OCI-LY7 (cell line): Measurements from ENCODE around the gene SEZ6L. TPM values are rescaled to one million over a fixed set of nuclear protein-coding genes. Genes with fewer than 3 reads are reported as not detected.

Experiments used
- BruUV-seq: library from RNA; stranded (reverse); fragments of 400-500 nt; replicated peaks from 2 replicates; lab custom pipeline; 2021; lab: Mats Ljungman, UMichigan
- CTCF ChIA-PET: fragments of 300-600 bp; sonication (Branson Sonifier 250); formaldehyde crosslinking; loops from one replicate; lab custom pipeline; 2022; ENCODE audit warnings: antibody characterized with exemption; ENCODE audit not compliant: unreplicated experiment; lab: Charles Lee
- POLR2A ChIA-PET: fragments of 300-600 bp; sonication (Branson Sonifier 250); formaldehyde crosslinking; loops from one replicate; lab custom pipeline; 2022; ENCODE audit warnings: antibody characterized with exemption; lab: Charles Lee
- DNase-seq: peaks from one replicate; pipeline ENCODE4 v3.0.0-alpha.2; 2015; ENCODE audit warnings: low spot score
- H2AFZ ChIP-seq: fragments of 200-600 bp; sonication (generic), shearing (Covaris generic); 2 replicates; pipeline ENCODE4 v1.6.1; 2014; ENCODE audit warnings: mild to moderate bottlenecking, antibody characterized with exemption, low read length, moderate library complexity
- H3K27ac ChIP-seq: fragments of 200-600 bp; sonication (generic); 2 replicates; pipeline ENCODE4 v1.5.1; 2014; ENCODE audit warnings: mixed run types, low read depth, mild to moderate bottlenecking, moderate library complexity, low read length, inconsistent platforms; ENCODE audit not compliant: poor library complexity, severe bottlenecking
- H3K36me3 ChIP-seq: fragments of 200-600 bp; sonication (generic); 2 replicates; pipeline ENCODE4 v1.6.1; 2014; ENCODE audit warnings: mild to moderate bottlenecking, antibody characterized with exemption, low read length, moderate library complexity, mixed read lengths; ENCODE audit not compliant: insufficient read depth
- H3K4me1 ChIP-seq: fragments of 200-600 bp; sonication (generic); 2 replicates; pipeline ENCODE4 v1.5.1; 2014; ENCODE audit warnings: mild to moderate bottlenecking, low read length; ENCODE audit not compliant: insufficient read depth, poor library complexity, severe bottlenecking
- H3K4me2 ChIP-seq: fragments of 200-600 bp; sonication (generic); 2 replicates; pipeline ENCODE4 v1.6.1; 2014; ENCODE audit warnings: mild to moderate bottlenecking, low read length
- H3K4me3 ChIP-seq: fragments of 200-600 bp; sonication (generic); 2 replicates; pipeline ENCODE4 v1.5.1; 2014; ENCODE audit warnings: mild to moderate bottlenecking, low read depth, low read length; ENCODE audit not compliant: poor library complexity, severe bottlenecking
- H3K79me2 ChIP-seq: fragments of 200-600 bp; sonication (generic); 2 replicates; pipeline ENCODE4 v1.6.1; 2016; ENCODE audit warnings: low read depth, mild to moderate bottlenecking, low read length, moderate library complexity, mixed read lengths; ENCODE audit not compliant: insufficient read depth
- H3K9me2 ChIP-seq: fragments of 200-600 bp; sonication (generic); 2 replicates; pipeline ENCODE4 v1.6.1; 2016; ENCODE audit warnings: mild to moderate bottlenecking, low read length, mixed read lengths; ENCODE audit not compliant: insufficient read depth
- H3K9me3 ChIP-seq: fragments of 200-600 bp; sonication (generic); 2 replicates; pipeline ENCODE4 v1.6.1; 2014; ENCODE audit warnings: mild to moderate bottlenecking, mixed run types, low read length, mixed read lengths
- H4K20me1 ChIP-seq: fragments of 200-600 bp; sonication (generic); 2 replicates; pipeline ENCODE4 v1.6.1; 2014; ENCODE audit warnings: mild to moderate bottlenecking, antibody characterized with exemption, low read length, moderate library complexity, mixed read lengths; ENCODE audit not compliant: insufficient read depth
- CTCF ChIP-seq: fragments of 200-600 bp; sonication (generic); conservative IDR thresholded peaks from 2 replicates; pipeline ENCODE4 v1.5.1; 2014; ENCODE audit warnings: mild to moderate bottlenecking, antibody characterized with exemption, low read length, moderate library complexity, mixed read lengths
- EZH2phosphoT487 ChIP-seq: fragments of 200-600 bp; sonication (generic); IDR thresholded peaks from 2 replicates; pipeline ENCODE4 v1.6.1; 2018; ENCODE audit warnings: low read depth, borderline replicate concordance, mild to moderate bottlenecking, mixed run types, antibody characterized with exemption, low read length, moderate library complexity, mixed read lengths
- intact Hi-C: fragments of 100-400 bp; cut with micrococcal nuclease; formaldehyde crosslinking; loops from one replicate; pipeline ENCODE4 v1.10.0; 2022; ENCODE audit not compliant: unreplicated experiment
- total RNA-seq, 2 experiments: library from RNA; depleted of rRNA in 1 of 2; stranded (reverse); fragments of >200 nt in 1 of 2; shearing (Covaris generic) in 1 of 2; gene quantifications; 2 replicates each; pipeline ENCODE4 v1.2.3, GENCODE V29; 2014 to 2022

Gene SEZ6L
- total RNA-seq, 2 experiments from 2014 or later, result not detected

GRCh38 chr22:26194877-26195276 is 25.6 kb downstream of the SEZ6L start:
- POLR2A ChIA-PET, result no interaction called here
- H3K4me3 ChIP-seq, result no peak overlapping the region
- H3K4me1 ChIP-seq, result no peaks in the 10 kb centered on the region
- no peaks in the 10 kb centered on the region for H3K36me3 ChIP-seq
- no TSS peak for BruUV-seq
- H3K4me2 ChIP-seq, result no peak overlapping the region
- no peaks in the 10 kb centered on the region for H3K9me3 ChIP-seq
- H3K27ac ChIP-seq, result no peak overlapping the region
- H3K9me2 ChIP-seq, result no peaks in the 10 kb centered on the region
- H4K20me1 ChIP-seq, result no peaks in the 10 kb centered on the region
- DNase-seq, result no peak
- TF ChIP-seq CTCF (no peak), EZH2phosphoT487 (no peak)
- intact Hi-C loops, result no loop called here
- no peaks in the 10 kb centered on the region for H3K79me2 ChIP-seq
- CTCF ChIA-PET, result no interaction called here
- H2AFZ ChIP-seq, result no peak overlapping the region

DNA sequence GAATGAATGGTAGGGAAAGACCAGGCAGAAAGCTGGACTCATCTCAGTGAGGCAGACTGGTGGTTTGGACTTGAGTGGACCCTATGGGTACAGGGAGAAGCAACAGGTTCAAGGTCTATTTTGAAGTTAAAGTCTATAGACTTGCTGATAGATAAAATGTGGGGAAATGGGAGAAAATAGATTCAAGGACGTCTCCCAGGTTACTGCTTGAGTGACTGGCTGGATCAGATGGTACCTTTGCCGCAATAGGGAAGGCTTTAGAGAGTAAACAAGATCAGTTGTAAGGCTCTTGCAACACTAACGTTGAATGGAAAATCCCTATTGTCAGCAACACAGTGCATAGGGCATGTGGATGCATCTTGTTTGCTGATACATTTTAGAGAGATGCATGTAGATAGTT is 27.4 kb downstream of the SEZ6L start:
- intact Hi-C loops, result no loop called here
- Histone ChIP-seq H3K4me3 (no peak overlapping the region), H2AFZ (no peak overlapping the region), H3K9me3 (no peaks in the 10 kb centered on the region), H3K27ac (no peak overlapping the region), H3K4me1 (no peaks in the 10 kb centered on the region), H3K36me3 (no peaks in the 10 kb centered on the region), H3K9me2 (no peaks in the 10 kb centered on the region), H4K20me1 (no peaks in the 10 kb centered on the region), H3K4me2 (no peak overlapping the region), H3K79me2 (no peaks in the 10 kb centered on the region)
- no peak for TF ChIP-seq CTCF
- no peak for TF ChIP-seq EZH2phosphoT487
- DNase-seq, result no peak
- ChIA-PET POLR2A (no interaction called here), CTCF (no interaction called here)
- no TSS peak for BruUV-seq

- H2AFZ ChIP-seq, result no peak overlapping the region
- H3K4me1 ChIP-seq, result no peaks in the 10 kb centered on the region
- no peak overlapping the region for H3K4me3 ChIP-seq
- ChIA-PET POLR2A (no interaction called here), CTCF (no interaction called here)
- no peaks in the 10 kb centered on the region for H3K36me3 ChIP-seq
- DNase-seq, result no peak
- H3K4me2 ChIP-seq, result no peak overlapping the region
- H4K20me1 ChIP-seq, result no peaks in the 10 kb centered on the region
- no peak for TF ChIP-seq EZH2phosphoT487
- no peak for TF ChIP-seq CTCF
- no TSS peak for BruUV-seq
- H3K9me2 ChIP-seq, result no peaks in the 10 kb centered on the region
- H3K9me3 ChIP-seq, result no peaks in the 10 kb centered on the region
- H3K79me2 ChIP-seq, result no peaks in the 10 kb centered on the region
- intact Hi-C loops, result no loop called here
- H3K27ac ChIP-seq, result no peak overlapping the region
Observed at GRCh38 chr22:26197425-26197824, 28.2 kb downstream of the SEZ6L start.
